CD4-positive, alpha-beta T cell treated with Interleukin-21 for 1 hour (primary cell): ENCODE results near the gene CCDC27.

Source experiments
- DNase-seq: peaks from one replicate; pipeline ENCODE4 v3.0.0-alpha.2; 2020

The CCDC27 gene

GRCh38 chr1:3718764-3719163 is 33.5 kb upstream of the CCDC27 start:
- DNase-seq: no peak

- DNase-seq: no peak
Measured at GRCh38 chr1:3721955-3722465, 30.2 kb upstream of the CCDC27 start.

GRCh38 chr1:3722846-3723245 is 29.4 kb upstream of the CCDC27 start:
- DNase-seq: no peak

GRCh38 chr1:3724416-3725030 is 27.7 kb upstream of the CCDC27 start:
- DNase-seq: peak; percentile 67

- DNase-seq: no peak
Measured at GRCh38 chr1:3725366-3725765, 26.9 kb upstream of the CCDC27 start.

- DNase-seq: no peak
Measured at GRCh38 chr1:3727042-3727824, 25.0 kb upstream of the CCDC27 start.

- DNase-seq: no peak
Measured at GRCh38 chr1:3727825-3728776, 24.1 kb upstream of the CCDC27 start.

- DNase-seq: no peak
Measured at GRCh38 chr1:3729594-3730542, 22.4 kb upstream of the CCDC27 start.

GRCh38 chr1:3730543-3731247 is 21.6 kb upstream of the CCDC27 start:
- no peak for DNase-seq

GRCh38 chr1:3731583-3732433 is 20.4 kb upstream of the CCDC27 start:
- no peak for DNase-seq

- DNase-seq: no peak
Measured at GRCh38 chr1:3732434-3733093, 19.7 kb upstream of the CCDC27 start.

GRCh38 chr1:3733094-3733882 is 19.0 kb upstream of the CCDC27 start:
- DNase-seq: no peak

GRCh38 chr1:3733883-3734589 is 18.2 kb upstream of the CCDC27 start:
- DNase-seq: no peak

GRCh38 chr1:3734602-3735001 is 17.6 kb upstream of the CCDC27 start:
- DNase-seq: no peak

GRCh38 chr1:3735027-3735681 is 17.1 kb upstream of the CCDC27 start:
- DNase-seq: no peak

GRCh38 chr1:3735688-3736087 is 16.6 kb upstream of the CCDC27 start:
- DNase-seq: no peak

- no peak for DNase-seq
Measured at GRCh38 chr1:3736131-3736561, 16.1 kb upstream of the CCDC27 start.

GRCh38 chr1:3736708-3737107 is 15.5 kb upstream of the CCDC27 start:
- no peak for DNase-seq
